GM18858 (cell line): Measurements from ENCODE around the gene ANKRD44.
"Not testable (repeated sequence)": the region's sequence is repeated elsewhere in the genome, so short reads cannot be mapped to it uniquely, and the experiment has no call there.

Source experiments
- ATAC-seq: cut with Tn5 transposase; IDR thresholded peaks from one replicate; pipeline ENCODE4 v1.9.1; 2021; ENCODE audit not compliant: unreplicated experiment

ANKRD44 gene

DNA sequence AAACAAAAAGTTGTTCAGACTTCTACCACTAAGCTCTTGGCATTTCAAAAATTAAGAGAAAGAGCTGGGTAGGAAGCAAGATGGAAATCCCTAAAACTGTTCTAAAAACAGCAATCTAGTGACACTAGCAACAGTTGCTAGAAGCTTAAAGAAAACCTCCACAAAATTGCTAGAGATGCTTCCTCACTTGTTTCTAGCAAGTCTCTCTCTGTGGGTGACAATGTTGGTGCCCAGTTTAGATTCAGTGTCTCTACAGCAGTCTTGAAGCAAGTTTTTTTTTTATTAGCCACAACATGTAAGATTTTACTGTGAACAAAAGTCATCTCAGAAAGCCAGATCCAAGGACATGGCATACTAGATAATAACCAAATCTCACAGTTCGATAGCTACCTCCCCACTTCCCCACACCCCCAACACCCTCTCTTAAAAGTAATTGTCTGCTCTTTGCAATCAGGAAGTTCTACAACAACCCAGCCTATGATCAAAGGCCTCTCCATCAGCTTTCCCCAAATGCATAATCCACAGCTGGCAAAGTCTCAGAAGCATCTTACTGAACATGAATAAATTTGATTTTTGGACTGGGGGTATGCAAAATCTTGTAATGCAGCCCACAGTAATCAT lies 70.0 kb downstream of the ANKRD44 start:
- no peak for ATAC-seq

DNA sequence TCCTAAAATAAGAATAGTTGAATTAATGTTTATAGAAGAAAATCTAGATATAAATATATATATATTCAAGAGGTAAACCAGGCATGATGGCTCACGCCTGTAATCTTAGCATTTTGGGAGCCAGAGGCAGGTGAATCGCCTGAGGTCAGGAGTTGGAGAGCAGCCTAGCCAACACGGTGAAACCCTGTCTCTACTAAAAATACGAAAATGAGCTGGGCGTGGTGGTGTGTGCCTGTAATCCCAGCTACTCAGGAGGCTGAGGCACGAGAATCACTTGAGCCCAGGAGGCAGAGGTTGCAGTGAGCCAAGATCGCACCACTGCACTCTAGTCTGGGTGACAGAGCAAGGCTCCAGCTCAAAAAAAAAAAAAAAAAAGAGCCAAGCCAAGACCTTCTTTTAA lies 70.6 kb downstream of the ANKRD44 start:
- ATAC-seq = not testable (repeated sequence)

DNA sequence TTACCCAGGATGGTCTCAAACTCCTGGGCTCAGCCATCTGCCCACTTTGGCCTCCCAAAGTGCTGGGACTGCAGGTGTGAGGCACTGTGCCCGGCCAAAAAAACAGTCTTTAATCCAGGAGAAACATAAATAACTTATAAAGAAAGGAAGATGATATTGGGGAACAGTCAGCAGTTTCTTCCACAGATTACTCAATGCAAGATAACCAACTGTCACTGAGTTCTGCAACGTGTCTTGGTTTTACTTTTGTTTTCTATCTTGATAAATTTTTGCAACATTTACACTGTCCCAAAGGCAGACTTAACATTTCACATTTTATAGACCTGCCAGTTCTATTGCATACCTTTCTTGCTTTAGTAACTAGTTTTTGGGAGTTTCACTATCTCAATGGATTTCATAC lies 71.1 kb downstream of the ANKRD44 start:
- peak; percentile 43 for ATAC-seq

DNA sequence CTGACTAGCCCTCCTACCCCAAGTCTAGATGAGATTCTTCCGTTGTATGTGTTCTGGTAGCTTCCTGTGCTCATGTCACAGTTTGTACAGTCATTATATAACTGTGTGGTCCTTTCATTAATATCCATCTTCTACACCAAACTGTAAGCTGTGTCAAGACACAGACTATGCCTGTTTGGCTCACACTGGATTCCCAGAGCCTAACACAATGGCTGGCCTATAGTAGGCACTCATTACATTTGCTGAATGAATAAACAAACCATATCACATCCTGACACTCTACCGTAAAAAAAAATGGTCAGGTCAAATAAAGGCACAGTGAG lies 72.6 kb downstream of the ANKRD44 start:
- peak; percentile 67 for ATAC-seq

DNA sequence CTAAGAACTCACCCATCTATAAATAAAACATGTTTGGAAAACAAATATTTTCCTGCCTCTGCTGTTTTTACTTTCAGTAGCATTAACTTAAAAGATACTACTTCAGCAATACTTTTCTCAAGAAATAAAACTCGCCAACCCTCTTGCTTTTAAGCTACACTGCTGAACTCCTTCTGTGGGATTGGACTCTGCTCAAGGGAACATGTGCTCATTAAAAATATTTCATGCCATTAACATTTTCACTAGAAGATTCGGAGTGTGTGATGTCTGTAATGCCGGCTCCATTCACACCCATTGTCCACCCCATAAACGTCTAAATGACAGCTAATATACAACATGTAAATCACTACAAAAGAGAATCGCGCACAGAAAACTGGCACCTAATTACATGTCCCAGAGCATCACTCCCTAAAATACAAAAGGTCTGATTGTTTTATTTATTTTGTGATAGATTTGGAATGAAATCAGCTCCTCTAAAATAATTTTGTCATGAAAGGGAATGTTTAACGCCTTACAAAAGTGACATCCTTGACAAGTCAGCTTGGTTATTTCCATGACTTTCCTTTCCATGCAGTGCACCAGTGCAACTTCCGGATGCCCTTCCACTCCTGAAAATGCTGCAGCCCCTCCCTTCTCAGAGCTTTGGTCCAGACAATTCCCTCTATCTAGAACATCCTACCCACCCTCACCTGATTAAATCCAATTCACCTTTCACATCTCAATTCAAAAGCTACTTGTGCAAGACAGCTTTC lies 73.1 kb downstream of the ANKRD44 start:
- ATAC-seq = no peak

DNA sequence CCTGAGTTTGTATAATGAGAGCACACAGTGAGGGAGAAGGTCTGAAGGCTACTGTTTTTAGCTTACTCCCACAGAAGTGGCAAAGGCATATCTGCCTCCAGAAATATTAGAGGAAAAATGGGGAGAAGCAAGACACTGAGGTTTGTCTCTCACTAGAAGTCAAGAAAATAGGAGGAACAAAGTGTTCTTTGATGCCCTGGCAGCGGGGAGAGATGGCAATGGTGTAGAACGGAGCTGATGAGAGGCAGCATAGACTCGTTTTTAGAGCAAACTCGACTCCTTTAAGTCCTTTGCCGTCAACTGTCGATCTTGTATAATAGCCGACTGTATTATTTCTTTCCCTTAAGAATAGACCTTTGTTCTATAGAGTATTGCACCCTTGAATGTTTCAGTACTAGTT lies 73.8 kb downstream of the ANKRD44 start:
- ATAC-seq = no peak

DNA sequence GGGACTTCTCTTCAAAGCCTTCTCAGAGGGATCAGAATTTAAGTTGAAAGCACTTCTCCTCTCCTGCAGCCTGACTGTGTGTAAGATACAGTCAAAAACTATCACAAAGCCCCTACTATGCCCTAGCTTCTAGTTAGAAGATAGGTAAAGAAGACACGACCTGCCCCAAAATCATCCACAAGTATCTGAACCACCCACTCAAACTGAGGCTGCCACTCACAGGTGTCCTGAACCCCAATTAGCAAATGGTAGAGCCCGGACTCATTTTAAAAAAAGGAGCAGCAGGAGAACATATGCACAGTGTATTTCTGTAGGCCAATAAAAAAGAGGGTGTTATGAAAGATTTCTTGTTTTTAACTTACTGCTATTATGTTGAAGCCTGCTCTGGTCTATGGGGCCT lies 74.4 kb downstream of the ANKRD44 start:
- ATAC-seq = no peak

DNA sequence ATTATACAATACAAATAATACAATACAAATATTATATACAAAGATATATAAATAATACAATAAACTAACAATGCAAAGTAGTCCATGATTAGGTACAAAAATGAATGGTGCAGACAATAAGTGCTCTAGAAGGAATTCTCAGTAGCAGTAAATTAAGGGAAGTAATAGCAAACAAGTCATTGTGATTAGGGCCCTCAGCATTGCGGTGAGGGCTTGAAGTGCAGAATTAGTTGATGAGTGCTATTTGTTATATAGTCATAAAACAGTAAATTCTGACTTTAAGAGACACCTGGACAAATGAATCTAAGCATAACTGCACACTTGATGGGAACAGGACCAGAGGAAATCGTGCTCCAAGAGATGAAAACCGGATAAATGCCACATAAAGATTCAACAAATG lies 74.9 kb downstream of the ANKRD44 start:
- ATAC-seq = no peak

DNA sequence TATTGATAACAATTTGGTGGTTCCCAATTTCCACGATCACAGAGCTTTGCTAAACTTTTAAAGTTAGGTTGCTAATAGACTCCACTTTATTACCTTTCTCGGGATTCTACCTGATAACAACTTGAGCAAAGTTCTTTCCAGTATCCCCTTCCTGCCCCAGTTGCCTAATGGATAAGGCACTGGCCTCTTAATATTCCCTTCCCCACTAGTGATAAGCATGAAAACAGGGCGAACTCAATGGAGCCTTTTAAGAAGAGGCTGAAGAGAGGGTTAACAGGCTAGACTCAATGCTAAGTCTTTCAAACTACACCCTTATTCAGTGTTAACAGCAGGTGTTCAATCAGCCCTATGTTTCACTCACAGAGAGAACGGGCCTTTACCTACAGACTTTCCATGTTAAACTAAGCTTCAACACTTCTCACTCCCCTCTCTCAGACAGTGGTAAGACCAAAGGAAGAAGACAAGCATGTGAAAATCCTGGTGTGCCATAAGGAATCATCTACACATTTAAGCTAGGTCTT lies 75.8 kb downstream of the ANKRD44 start:
- ATAC-seq = no peak

DNA sequence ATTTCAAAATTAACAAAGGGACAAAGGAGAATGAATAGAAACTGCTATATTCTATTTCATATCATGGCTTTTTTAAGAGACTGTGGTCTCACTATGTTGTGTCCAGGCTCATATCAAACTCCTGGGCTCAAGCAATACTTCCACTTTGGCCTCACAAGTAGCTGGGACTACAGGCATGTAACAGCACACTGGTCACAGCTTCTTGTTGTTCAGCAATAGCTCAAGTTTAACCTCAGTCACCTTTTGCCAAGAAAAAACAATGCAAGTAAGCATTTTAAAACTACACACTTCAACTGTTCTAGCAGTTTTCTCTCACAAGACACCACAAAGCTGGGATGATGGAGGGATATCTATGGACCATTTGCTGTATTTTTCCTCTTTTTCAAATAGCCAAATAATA lies 77.1 kb downstream of the ANKRD44 start:
- ATAC-seq = no peak

DNA sequence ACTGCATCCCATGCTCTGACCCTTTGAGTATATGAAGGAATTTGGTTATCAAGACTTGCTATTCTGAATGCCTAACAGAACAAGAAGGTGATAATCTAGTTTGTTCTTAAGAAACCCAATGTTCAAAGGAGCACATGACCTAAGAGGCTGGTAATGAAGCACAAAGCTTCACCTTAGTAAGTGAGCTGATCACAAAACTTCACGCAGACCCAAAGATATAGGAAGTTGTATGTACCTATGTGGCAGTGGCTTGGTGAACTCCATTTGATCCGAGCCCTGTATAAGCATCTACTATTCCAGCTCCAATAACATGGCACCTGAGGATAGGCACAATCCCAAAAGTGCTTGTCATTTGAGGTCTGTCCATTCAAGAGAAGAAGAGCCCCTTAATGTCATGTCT lies 78.6 kb downstream of the ANKRD44 start:
- no peak for ATAC-seq

DNA sequence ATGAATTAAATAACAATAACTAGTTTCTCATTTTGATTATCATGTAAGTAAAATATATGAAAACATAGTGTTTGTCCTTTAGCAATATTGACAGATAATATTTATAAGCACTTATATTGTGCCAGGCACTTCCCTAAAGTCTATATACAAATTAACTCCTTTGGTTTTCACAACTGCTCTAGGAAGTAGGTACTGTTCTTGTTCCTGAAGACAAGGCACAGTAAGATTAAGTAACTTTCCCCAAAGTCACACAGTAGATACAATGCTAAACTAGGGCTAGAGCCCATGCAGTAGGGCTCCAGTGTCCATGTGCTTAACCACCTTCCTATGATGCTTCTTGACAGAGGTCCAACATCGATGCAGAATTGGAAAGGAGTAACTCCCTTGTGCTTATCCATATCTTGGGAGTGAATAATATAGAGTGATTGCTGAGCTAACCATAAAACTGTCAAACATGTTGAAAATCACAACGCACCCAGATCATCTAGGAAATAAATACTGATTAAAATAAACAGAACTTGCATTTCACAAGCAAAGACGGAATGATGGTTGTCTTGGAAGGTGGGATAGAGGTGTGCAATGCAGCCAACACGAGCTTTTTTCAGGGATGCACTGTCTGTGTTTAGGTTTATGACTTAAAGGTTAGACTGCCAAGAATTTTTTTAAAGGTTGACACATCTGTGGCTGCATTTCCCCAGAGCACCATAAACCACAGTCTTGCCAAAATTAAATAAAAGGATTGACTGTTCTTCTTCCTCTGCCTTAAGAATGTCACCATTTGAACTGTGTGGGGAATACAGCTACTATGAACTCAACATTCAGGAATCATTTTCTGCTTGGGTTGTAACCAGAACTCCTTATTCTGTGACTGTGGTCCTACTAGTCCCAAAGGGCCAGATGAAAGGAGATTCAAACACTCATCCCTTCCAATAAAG lies 80.8 kb downstream of the ANKRD44 start:
- no peak for ATAC-seq

DNA sequence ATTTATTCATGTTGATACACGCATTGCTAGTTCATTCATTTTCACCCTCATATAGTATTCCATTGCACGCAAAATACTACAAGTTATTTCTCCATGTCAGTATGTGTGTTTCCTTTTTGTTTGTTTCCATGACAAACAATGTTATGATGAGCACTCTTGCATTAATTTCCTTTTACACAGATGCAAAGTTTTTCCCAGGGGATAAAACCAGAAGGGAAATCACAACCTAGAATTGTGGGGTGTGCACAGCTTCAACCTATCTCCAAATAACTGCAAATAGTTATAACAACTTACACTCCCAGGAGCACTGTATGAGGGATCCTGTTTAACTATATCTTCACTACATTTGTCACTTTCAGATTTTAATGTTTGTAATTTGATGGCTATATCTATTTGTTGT lies 87.1 kb downstream of the ANKRD44 start:
- no peak for ATAC-seq

DNA sequence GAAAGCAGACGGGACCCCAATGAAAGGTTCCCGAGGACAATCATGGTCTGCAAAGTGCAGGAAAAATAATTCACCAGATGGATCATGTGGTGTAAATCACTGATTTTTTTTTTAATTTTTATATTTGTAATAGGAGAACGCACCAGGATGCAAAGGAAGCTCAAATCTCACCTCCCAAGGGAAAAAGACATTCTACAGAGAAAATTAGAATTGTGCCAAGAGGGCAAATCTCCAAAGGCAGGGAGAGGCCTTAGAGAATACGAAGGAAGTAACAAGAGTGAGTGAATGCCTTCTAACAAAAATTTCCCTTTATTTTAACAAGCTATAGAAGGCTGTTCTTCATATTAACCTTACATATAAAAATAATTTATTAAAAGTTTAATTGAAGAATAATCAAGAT lies 90.9 kb downstream of the ANKRD44 start:
- ATAC-seq = no peak

DNA sequence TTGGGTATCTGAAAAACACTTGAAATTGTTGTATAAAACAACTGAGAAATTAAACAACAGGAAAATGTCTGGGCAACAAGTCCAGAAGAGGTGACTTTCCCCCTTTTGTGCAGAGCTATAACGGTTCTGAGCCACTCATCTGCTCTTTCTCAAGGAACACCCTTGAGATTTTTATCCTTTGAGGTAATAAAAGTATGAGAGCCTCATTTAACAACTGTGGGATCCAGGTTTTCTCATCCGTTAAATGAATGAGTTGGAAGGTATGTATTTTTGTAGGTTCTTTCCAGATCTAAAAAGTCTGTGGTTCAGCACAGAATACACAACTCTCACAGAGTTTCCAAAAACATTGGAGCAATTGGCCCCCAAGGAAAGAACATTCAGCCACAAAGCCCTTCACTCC lies 93.0 kb downstream of the ANKRD44 start:
- no peak for ATAC-seq

DNA sequence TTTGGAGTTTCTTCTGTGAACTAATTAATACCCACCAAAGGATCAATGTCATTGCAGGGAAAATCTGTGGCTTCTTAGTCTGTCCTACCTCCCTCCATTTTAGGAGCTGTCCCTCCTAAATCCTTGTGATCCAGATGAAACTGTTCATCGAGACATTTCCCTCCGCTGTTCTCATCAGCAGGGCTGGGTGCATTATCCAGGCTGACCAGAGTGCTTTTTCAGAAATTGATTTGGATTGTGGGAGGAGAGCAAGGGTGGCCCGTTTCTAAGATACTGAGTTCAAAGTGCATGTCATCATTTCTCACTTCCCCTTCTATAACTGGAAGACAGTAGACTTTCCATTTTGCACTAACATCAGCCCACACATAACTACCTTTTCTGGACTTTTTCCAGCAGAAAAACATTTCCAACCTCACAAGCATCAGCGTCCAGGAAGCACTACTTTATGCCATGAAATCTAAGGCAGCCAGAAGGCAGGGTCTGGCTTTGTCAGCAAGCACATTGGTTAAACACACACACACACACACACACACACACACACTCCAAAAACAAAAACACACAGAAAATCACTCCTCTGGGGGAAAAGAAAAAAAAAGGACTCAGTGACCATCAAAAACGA lies 94.1 kb downstream of the ANKRD44 start:
- peak; percentile 46 for ATAC-seq

DNA sequence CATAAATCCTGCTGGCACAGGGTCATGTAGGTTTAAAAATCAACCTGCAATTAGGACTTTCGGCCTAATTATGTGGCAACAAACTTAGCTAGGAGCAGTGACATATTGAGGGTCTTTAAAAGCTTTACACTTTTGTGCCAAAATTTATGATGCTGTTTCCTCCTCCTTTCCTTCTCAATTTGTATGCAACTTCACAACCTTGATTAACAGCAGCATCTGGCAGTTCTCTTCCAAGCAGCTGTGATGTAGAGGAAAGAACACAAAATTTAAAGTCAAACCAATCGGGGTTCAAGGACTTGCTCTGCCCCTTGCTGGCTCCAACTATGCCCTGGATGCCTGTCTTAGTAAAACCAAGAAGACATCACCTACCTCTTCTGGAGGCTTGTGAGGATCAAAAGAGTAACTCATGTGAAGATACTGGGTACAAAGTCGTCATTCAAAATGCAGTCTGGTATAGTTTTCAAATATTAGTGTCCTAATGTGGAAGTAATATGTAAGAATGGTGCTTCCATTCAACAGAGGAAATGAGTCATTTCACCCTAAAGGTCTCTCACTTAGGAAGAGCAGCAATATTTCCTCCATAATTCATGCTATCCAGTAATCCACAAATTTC lies 94.7 kb downstream of the ANKRD44 start:
- peak; percentile 33 for ATAC-seq

DNA sequence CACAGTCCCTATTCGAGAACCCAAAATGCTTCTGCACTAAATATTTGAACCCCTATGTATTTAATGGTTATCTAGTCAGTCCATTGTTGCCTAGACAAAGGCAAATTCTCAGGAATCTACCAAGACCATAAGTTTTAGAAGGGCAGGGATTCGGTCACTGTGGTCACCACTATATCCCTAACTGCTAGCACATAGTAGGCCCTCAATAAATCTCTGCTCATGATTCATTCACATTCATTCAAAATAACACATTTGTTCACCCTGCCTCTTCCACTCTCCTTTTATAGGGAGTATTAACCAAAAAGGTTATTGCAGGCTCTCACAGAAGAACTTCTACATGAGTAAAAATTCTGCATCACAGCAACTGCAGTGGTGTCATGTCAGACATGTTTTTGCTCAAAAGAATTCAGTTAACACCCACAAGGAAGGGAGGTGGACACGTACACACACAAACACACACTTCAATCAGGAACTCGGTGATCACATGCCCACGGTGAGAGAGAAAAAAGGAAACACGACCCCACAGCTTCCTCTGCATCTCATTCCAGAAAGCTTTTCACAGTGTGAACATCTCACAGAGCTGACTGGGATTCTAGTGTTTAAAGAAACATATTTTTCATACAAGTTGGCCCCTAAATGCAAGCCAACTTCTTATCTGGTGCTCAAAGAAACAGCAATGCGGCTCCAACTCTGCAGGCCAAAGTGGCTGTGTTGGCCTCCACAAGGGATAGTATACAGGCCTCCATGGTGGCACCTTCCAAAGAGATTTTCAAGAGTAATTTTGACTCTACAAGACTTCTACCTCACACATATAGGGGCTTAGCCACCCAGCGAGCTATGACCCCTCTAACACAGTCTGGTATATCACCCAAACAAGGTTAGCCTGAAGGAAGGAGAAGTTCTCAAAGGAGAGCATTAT lies 98.0 kb downstream of the ANKRD44 start:
- ATAC-seq = no peak

DNA sequence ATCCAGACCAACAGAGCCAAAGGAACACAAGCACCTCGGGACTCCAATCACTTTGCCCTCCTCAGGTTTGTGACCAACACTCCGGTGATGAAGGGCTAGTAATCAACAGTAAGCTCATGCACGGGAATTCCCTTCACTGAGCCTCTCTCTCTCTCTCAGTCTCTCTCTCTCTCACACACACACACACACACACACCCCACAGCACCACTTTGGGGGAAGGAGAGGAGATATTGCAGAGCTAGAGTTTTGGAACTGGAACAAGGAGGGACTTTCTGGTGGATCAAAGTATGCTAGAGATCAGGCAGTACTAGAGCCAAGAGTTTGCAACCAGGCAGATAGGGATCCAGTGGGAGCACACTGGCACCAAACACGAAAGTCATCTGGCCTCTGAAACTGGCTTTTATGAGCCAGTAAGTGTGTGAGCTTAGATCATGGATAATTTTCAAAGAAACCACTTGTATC lies 98.7 kb downstream of the ANKRD44 start:
- no peak for ATAC-seq

DNA sequence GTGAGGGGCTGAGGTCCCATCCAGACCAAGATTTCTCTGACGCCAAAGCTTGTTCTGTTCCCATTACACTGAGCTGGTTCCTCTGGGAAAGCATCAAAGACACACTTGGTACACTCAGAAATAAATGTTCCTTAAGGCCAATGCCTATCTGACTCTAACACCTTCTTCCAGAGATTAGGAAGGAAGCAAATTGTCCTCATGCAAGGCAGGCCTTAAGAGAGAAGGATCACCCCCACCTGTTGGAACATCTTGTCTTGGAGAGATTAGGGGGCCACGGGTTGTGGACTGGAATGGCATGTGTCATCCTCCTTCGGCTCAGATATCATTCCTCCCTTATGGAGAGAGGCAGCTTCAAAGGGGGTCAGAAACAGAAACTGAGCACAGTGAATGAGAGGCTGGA lies 100.2 kb downstream of the ANKRD44 start:
- ATAC-seq = no peak
